Inferior parietal cortex (tissue), 1 donor: ENCODE data around the gene TBC1D22A.
"Not testable (repeated sequence)": the region's sequence is repeated elsewhere in the genome, so short reads cannot be mapped to it uniquely, and the experiment has no call there.

Source experiments
- DNase-seq: peaks from one replicate; pipeline ENCODE4 v3.0.0-alpha.2; 2016; ENCODE audit errors: extremely low spot score

TBC1D22A gene

DNA sequence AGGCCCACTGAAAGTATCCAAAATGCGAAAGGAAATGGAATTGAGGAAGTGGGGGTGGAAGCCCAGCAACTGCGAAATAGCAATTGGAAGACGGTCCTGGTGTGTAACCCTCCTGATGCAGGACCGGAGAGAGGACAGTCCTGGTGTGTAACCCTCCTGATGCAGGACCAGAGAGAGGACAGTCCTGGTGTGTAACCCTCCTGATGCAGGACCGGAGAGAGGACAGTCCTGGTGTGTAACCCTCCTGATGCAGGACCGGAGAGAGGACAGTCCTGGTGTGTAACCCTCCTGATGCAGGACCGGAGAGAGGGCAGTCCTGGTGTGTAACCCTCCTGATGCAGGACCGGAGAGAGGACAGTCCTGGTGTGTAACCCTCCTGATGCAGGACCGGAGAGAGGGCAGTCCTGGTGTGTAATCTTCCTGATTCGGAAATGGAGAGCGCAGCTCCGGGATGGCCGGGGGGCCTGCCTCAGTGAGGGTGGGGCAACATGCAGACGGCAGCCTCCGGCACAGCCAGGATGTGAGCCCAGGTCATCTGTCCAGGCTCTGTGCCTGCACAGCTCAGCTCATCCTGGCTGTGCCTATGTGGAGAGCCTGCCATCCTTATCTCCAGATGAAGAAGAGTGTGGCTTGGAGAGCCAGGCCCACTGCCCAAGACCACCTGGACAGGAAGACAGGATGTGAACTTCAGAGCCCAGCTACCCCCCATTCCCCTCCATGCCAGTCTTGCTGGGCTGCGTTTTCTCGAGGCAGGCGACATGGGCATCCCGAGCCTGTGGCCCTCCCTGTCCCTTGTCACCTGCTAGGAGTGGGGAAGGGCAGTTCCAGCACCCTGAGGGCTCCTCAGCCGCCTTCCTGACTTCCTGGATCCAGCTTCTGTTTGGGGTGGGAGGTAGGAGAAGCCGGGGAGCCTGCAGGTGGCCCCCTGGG, 408.3 kb downstream of the TBC1D22A start:
- DNase-seq = not testable (repeated sequence)

DNA sequence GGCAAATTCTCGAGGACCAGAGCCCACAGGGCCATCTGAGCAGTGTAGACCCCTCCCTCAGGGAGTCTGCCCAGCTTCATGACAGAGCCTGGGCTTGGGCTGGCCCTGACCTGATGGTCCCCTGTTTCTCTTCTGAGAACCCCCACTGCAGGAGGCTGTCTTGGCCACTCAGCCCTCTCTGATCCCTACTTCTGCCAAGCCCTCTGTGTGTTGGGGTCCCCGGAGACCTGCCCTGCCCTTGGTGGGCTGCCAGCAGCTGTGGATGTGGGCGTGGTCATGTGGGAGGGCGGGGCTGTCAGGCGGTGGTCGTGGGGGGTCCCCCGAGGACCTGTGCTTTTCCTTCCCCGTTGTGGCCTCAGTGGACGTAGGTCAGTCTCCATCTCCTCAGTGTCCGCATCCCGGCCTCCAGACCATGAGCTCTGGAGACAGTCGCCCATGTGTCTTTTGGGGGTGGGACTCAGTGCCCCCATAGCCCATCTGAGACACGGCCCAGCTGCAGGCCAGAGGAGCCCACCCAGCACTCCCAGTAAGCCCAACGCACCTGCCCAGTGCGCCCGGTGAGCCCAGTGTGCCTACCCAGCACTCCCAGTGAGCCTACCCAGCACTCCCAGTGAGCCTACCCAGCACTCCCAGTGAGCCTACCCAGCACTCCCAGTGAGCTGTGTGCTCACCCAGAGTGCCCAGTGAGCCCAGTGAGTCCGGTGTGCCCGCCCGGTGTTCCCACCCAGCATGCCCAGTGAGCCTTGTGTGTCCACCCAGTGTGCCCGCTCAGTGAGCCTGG, 409.2 kb downstream of the TBC1D22A start:
- DNase-seq = no peak

DNA sequence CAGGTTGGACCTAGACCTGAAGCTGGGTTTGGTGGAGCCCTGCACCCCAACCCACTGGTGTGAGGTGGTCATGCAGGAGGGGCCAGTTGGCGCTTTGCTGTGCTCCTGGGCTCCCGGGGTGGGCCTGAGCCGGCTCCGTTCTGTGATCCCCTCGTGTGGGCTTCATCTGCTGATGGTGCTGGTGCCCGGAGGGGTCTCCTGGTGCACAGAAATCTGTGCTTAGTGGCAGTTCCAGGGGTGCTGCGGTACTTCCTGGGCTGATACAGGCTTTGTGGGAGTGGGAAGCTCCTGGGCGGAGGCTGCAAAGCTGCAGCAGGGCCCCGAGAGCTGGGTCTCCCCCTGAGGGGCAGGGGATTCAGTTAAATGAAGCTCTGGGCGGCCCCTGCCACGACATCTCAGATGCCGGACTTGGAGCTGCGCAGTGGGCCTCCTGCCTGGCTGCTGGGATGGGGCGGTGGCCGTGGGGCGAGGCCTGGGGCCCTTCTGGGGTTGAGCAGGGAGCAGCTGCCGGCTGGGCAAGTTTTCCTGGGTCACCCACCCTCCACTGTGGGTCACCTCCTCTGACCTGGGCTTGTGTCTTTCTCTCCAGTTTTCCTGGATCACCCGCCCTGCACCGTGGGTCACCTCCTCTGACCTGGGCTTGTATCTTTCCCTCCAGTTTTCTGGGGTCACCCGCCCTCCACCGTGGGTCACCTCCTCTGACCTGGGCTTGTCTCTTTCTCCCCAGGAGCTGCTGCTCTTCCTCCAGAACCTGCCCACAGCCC, 410.5 kb downstream of the TBC1D22A start:
- no peak for DNase-seq

DNA sequence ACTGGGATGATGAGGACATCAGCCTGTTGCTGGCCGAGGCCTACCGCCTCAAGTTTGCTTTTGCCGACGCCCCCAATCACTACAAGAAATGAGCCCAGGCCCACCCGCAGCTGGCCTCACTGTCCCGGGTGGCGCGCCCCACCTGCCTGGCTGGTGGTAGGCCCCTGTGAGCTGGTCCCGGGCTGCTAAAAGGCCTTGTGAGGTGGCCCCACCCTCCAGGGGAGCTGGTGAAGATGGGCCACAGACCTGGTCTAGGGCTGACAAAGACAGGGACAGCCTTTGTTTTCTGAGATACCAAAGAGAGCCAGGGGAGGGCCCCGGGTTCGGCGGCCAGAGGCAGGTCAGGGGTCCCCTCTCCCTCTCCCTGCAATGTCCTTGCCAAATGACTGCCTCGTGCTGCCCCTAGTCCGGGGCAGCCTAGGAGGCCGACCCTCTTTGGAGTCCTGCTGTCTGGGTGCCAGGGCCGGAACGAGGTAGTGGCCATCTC, 411.1 kb downstream of the TBC1D22A start:
- DNase-seq = no peak

DNA sequence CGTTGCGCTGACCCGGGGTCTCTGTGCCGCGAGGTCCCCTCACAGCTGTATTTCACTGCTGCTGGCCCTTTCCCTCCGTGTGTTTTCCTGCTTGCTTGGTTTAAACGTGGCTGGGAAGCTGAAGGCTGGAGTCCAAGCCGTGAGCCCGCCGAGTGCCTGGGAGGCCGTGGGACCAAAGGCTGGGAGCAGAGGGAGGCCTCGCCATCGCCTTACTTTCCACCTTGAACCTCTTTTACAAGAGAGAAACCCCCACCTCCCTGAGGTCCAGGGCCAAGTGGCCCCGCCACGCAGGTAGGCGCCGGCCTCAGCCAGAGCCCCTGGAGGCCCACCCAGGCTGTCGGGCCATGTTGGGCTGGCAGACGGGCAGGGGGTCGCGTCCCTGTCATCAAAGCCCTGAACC, 411.6 kb downstream of the TBC1D22A start:
- no peak for DNase-seq

DNA sequence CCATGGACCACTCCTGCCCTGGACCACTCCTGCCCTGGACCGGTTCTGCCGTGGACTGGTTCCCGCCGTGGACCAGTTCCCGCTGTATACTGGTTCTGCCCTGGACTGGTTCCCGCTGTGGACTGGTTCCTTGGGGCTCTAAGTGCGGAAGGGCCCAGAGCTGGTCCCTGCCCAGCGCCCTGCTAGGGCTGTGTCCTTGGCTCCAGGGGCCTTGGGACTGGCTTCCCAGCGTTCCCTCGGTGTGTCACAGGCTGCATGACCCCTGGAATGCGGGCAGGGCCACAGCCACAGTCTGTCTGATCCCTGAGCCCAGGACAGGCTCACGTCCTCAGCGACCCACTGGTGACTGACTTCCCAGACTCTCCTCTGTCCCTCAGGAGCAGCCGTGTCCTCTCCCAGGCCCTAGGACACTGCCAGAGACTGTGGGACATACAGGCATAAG, 412.2 kb downstream of the TBC1D22A start:
- DNase-seq = no peak

DNA sequence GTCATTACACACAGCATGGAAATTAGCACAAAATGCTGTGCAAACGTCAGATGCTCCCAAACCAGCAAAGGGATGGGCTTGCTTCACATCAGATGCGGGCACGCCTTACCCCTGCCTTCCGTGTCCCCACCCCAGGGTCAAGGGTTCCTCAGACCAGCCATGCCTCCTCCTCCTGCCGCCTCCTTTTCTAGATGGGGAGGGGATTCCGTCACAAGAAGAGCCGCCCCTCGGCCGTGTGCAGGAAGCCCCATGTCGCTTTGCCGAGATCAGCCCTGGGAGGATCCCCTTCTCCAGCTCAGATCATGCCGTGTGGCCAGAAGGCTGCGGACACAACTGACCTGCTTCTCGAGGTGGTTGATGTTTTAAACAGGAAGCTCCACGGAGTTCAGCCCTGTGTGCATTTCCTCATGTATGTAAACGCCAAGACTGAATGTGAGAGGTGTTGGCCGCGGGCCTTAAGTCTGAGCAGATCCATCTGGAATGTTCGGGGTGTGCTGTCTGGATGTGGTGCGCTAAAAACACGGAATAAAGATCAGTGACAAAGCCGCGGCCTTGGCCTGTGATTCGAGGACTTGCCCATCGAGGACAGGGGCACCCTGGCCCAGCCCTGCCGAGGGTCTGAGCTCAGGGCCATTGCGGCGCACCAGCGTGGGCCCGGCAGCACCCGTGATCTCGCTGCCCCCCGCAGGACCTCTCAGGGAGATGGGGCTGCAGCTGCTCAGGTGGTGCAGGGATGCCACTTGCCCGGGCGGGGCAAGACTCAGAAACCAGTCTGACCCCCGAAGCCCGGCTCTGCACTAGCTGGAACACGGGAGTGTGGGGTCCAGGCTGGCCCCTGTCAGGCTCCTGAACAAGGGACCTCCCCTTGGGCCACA, 412.9 kb downstream of the TBC1D22A start:
- no peak for DNase-seq

DNA sequence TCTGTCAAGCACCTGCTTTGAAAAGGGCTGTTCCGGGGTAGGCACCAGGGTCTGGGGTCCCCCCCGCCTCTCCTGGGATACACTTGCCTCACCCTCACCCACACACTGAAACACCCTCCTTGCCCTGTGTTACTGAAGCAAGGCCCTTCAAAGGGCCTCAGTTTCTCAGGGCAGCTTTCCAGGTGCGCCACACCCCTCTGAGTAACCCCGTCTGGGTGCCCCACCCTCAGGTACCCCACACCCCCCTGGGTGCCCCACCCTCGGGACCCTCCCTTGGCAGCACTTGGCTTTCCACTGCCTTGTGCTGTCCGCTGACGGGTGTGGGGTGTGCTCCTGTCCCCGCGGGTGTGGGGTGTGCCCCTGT, 413.6 kb downstream of the TBC1D22A start:
- DNase-seq = no peak

DNA sequence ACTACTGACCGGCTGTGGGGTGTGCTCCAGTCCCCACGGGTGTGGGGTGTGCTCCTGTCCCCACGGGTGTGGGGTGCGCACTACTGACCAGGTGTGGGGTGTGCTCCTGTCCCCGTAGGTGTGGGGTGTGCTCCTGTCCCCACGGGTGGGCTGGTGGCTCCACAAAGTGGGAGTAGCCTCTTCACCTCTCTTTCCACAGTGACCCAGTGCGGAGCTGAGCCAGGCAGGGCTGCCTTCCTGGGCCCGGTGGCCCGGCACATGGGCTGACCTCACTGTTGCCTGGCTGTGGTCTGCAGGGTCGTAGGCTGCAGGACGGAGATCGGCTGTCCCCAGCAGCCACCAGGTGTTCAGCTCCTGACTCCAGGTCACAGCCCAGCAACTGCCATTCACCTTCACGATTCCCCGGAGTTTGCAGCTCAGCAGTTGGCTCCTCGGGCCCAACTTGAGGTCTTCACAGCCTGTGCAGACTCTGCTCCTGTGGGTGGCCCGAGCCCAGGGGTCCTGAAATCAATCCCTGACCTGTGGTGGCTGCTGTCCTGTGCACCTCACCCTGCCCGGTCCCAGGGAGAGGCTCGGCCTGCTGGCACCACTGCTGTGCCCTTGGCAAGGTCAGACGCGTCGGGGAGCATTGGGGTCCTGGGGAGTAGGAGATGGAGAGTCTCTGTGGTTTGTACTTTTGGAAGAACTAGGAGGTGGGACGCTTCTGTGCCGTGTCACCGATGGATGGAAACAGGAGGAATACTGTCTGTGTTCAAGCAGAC, 414.3 kb downstream of the TBC1D22A start:
- no peak for DNase-seq

DNA sequence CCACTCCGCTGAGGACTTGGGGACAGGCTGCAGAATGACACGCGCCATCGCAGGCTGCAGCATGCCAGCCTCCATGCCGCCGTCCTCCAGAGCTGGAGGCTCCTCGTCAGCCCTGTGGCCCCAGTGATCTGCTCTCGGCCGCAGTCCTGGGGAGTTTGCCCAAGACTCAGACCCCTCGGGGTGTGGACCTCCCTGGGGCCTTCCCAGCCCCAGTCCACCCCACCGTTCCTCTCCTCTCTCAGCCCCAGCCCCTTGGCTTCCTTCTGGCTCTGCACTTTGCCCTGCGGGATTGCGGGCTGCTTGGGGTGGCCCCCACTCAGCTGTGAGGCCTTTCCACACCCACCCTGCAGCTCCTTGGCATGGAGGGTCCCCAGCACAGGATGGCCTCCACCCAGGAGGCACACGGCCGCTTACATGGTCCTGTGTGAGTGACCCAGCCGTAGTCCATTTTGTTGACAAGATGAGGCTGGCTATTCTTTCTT, 414.9 kb downstream of the TBC1D22A start:
- no peak for DNase-seq

DNA sequence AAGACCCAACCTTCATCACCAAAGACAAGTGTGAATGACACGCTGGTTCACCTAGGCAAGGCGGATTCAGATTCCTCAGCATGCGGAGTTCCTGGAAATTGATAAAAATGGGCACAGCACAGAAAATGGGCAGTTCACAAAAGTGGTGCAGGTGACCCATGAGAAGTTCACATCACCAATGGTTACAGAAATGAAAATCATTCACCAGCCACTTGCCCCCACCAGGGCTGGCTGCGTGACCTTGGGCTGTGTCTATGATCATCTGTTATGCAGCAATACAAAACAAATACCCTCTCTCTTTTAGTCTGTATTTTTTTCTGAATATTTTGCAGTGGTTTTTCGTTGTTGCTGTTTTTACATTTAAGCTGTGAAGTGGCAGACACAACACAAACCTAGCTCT, 415.9 kb downstream of the TBC1D22A start:
- no peak for DNase-seq

DNA sequence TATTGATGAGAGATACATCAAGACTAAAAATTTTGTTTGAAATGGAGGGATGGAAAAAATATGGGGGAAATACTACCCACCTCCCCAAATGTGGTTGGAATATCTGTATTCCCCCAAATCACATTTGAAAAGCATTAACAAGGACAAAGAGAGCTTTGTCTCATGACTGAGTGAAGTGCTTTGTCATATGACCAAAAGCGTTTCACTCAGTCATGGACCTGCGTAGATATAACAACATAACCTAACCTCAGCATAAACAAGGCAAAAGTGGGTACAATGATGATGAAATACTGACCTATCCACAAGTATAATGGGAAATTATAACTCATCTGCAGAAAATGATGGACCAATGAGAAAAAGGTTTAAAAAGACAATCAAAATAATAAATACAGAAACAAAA, 418.3 kb downstream of the TBC1D22A start:
- no peak for DNase-seq

DNA sequence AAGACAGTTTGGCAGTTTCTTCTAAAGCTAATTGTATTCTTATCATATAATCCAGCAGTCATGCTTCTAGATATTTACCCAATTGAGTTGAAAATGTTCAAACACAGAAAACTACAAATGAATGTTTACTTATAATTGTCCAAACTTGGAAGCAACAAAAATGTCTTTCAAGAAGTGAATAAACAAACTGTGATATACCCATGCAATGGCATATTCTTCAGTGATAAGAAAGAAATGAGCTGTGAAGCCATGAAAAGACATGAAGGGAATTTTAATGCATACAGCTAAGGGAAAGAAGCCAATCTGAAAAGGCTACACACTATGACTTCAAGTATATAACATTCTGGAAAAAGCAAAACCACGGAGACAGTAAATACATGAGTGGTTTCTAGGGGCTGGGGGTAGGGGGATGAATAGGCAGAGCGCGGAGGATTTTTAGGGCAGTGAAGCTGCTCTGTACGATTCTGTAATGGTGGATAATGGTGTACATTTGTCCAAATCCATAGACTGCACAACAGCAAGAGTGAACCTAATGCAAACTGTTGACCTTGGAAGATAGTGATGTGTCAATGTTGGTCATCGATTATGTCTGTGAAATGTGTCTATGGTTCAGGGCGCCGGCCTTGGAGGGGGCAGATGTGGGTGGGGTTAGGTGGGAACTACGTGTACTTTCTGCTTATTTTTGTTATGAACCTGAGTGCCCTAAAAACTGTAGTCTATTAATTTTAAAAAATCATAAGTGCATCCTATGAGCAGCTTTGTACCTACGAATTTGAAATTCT, 424.9 kb downstream of the TBC1D22A start:
- no peak for DNase-seq

DNA sequence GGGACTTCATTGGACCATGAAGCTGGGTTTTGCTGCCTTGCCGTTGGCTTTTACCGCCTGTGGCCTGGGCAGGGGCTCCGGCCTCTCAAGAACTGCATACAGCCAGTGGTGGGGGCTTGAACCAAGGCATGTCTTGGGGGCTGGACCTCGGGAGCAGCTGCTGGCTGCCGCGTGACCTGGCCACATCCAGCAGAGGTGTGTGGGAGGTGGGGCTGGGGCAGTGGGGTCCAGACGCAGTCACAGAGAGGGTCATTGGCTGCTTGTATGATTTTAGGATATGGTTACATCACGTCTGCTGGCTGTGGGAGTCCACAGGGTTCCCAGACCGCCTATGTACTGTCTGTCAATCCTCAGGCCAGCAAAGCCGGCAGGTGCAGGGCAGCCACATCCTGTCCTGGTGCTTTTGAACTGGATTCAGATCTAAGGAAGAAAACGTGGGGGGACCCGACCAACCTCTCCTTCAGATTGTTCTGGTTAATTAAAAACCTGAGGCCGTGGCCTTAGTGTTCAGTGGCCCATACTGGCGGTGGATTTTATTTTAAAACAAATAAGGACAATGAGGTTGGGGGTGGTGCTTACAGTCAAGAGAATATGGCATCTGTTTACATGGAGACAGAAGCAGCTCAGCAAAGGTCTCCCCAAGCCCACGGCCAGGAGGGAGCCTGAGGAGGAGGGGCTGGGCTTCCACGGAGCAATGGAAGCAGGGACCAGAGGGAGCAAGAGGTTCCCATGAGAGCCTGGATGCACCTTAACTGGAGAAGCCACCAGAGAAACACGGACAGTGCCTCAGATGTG, 426.0 kb downstream of the TBC1D22A start:
- no peak for DNase-seq

DNA sequence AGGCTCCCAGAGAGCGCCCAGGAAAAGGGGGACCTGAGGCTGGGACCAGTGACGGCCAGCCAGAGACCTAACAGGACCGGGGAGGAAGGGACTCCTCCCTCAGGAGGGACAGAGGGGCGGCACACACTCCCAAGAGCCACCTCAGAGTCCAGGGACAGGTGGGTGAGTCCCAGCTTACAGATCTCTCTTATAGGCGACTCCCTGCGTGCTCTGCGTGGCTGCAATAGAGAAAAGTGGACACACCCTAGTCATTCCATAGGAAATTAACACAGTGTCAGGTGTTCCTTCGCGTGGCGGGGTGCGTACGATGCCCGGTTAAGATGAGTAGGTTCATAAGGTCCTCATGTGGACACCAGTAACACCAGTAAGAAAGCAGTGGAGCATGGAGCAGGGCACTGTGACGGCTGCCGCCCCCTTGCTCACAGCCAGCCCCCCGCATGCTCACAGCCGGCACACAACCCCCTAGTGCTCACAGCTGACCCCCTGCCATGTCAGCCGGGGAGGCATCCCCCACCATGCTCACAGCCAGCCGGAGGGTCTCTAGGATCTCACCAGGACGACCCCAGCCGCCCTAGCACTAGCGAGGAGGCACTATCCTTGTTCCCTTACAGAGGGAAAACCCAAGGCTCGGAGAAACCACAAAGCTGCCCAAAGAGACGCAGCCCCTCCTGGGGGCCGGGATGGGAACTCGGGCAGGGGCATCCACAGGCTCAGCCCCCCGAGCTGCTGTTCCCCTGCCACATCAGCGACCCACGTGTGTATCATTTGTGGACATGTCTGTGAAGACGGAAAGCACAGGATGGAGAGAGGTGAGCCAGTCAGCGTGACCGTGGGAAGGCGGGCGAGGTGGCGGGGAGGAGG, 426.8 kb downstream of the TBC1D22A start:
- no peak for DNase-seq

DNA sequence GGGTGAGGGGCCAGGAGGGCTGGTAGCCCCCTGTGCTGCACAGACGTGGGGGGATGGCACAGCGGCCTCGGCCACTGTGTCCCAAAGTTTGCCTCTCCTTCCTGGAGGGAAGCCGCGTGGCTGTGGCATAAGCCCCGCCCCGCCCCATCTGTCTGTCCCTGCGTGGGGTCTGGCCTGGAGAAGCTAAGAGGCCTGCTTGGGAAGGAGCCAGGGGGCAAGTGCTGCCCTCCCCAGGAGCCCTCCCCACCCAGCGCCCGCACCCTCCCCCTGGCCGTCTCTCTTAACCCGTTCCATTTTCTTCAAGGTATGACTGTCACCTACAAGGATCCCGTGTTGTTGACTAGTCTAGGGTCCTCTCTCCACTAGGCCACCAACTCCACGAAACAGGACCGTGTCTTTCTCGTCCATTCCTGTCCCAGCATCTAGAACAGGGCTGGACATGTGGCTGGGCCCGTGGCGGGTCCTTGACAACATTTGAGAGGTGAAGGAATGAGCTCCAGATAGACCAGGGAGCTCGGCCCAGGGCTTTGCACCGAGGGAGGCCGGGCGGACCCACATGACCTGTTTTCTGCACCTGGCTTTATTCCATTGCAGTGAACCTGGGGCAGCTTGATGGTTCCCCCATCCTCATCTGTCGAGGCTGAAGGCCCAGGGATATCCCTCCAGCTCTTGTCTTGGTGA, 428.0 kb downstream of the TBC1D22A start:
- no peak for DNase-seq
